ENCODE data around the gene ANO10.

DNA sequence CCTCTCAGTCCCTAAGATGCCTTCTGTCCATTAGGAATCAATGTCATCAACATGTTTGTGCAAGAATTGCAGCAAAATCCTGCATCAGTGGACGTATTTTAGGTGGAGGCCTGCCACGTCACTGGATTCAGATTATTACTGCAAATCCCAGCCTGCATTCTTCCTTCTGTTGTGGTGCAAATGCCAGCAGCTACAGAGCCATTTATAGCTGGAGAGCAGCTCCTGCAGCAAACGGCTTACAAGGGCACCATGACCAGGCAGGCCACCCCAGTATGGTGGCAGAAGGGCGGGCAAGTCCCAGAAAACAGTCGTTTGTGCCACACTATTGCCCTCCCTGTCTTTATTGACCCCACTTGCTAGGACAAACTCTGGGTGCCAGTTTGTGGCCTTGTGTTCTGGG is 260.7 kb downstream of the ANO10 start:
- TF ChIP-seq KDM1A (IDR thresholded peaks at IDR 0.05; ENCODE audit: borderline replicate concordance, low read length) (no peak), ZNF274 (IDR thresholded peaks at IDR 0.05; ENCODE audit: borderline replicate concordance, extremely low read depth, low read length) (no peak), CREB1 (IDR thresholded peaks at IDR 0.05) (no peak), EP300 (IDR thresholded peaks at IDR 0.05; ENCODE audit: borderline replicate concordance in 1 of 2, low read depth in 2 of 2, low read length in 2 of 2) (no peak), MAX (IDR thresholded peaks at IDR 0.05) (no peak), SIN3A (conservative IDR thresholded peaks at IDR 0.05 in 1 of 2, IDR thresholded peaks at IDR 0.05 in 1 of 2; ENCODE audit: low read depth in 1 of 2, low read length in 2 of 2) (no peak), MAFK (IDR thresholded peaks at IDR 0.05; ENCODE audit: low read depth, low read length) (no peak), USF2 (IDR thresholded peaks at IDR 0.05; ENCODE audit: low read length) (no peak), EGR1 (IDR thresholded peaks at IDR 0.05; ENCODE audit: borderline replicate concordance, low read depth, low read length) (no peak), POLR2A (IDR thresholded peaks at IDR 0.05; ENCODE audit: control extremely low read depth in 1 of 2, low read depth in 2 of 2, low read length in 2 of 2) (no peak), POLR2AphosphoS5 (IDR thresholded peaks at IDR 0.05; ENCODE audit: low read depth, low read length) (no peak)
- TF ChIP-seq, protein P1, sequence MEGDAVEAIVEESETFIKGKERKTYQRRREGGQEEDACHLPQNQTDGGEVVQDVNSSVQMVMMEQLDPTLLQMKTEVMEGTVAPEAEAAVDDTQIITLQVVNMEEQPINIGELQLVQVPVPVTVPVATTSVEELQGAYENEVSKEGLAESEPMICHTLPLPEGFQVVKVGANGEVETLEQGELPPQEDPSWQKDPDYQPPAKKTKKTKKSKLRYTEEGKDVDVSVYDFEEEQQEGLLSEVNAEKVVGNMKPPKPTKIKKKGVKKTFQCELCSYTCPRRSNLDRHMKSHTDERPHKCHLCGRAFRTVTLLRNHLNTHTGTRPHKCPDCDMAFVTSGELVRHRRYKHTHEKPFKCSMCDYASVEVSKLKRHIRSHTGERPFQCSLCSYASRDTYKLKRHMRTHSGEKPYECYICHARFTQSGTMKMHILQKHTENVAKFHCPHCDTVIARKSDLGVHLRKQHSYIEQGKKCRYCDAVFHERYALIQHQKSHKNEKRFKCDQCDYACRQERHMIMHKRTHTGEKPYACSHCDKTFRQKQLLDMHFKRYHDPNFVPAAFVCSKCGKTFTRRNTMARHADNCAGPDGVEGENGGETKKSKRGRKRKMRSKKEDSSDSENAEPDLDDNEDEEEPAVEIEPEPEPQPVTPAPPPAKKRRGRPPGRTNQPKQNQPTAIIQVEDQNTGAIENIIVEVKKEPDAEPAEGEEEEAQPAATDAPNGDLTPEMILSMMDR (IDR thresholded peaks at IDR 0.05; ENCODE audit: control extremely low read depth in 1 of 3, insufficient read depth in 1 of 3, low read depth in 1 of 3, low read length in 3 of 3), result no peak

All from H1 (cell line).